Body of pancreas (tissue), 4 donors: ENCODE measurements around the gene VWF. TPM values are rescaled to one million over a fixed set of nuclear protein-coding genes. Genes with fewer than 3 reads are reported as not detected.

ENCODE experiments used
- ATAC-seq: fragments of 150-250 bp; one replicate; pipeline ENCODE4 v1.9.1; 2016
- DNase-seq, 4 donors: peaks; one replicate each; pipeline ENCODE4 v3.0.0-alpha.2; 2019
- H3K27ac ChIP-seq, 4 donors: fragments of 200-600 bp; sonication (generic); 1 replicate in 3 of 4; 2 replicates in 1 of 4; pipeline versions ENCODE4 v1.5.1 to v1.6.1; 2016 to 2019; ENCODE audit warnings: mild to moderate bottlenecking in 1 of 4, mixed read lengths in 1 of 4, moderate library complexity in 1 of 4
- H3K27me3 ChIP-seq, 2 donors: fragments of 200-600 bp; sonication (generic); one replicate each; pipeline ENCODE4 v1.6.0; 2016; ENCODE audit warnings: mild to moderate bottlenecking in 1 of 2
- H3K36me3 ChIP-seq, 2 donors: fragments of 200-600 bp; sonication (generic); replicated peaks in 1 of 2; 2 replicates each; pipeline ENCODE4 v1.5.1; 2016; ENCODE audit warnings: low read depth in 2 of 2; ENCODE audit not compliant: insufficient read depth in 1 of 2
- H3K4me1 ChIP-seq: fragments of 200-600 bp; sonication (generic); one replicate; pipeline ENCODE4 v1.6.0; 2016
- H3K4me3 ChIP-seq, 2 donors: fragments of 200-600 bp; sonication (generic); 1 replicate in 1 of 2; 2 replicates in 1 of 2; pipeline ENCODE4 v1.5.1; 2016 to 2019
- H3K9me3 ChIP-seq, 3 donors: fragments of 200-600 bp; sonication (generic); 1 replicate in 2 of 3; 2 replicates in 1 of 3; pipeline ENCODE4 v1.5.1; 2016
- CTCF ChIP-seq, 7 experiments: fragments of 450-650 bp in 4 of 7; fragments of 200-600 bp in 3 of 7; sonication (generic) in 3 of 7; IDR thresholded peaks; one replicate each; pipeline ENCODE4 v1.5.1; 2016 to 2019; ENCODE audit warnings: antibody characterized with exemption in 7 of 7
- POLR2A ChIP-seq, 3 donors: fragments of 450-650 bp; IDR thresholded peaks; one replicate each; pipeline ENCODE4 v1.6.1; 2016; ENCODE audit warnings: antibody characterized with exemption in 3 of 3, mild to moderate bottlenecking in 2 of 3
- WGBS, 2 donors: methylation state at CpG; one replicate each; pipeline ENCODE4 v1.1.5; 2017; 5-methylcytosine and 5-hydroxymethylcytosine counted together
- intact Hi-C: fragments of 100-400 bp; cut with DNase I; formaldehyde crosslinking; loops from one replicate; pipeline ENCODE4 v1.15.1; 2023
- total RNA-seq, 2 donors: library from RNA; depleted of rRNA; stranded (reverse); fragments of >200 nt; gene quantifications; one replicate each; pipeline ENCODE4 v1.1.0, GENCODE V29; 2016

The VWF gene
- total RNA-seq, 2 donors from 2014 or later: 76.1 to 78.1 TPM

GRCh38 chr12:5985471-5985870, 139.0 kb downstream of the VWF start:
- ATAC-seq (no peak), DNase-seq (no peak)
- WGBS, 2 donors: 66 to 73% methylated on average over 3 to 8 of the region's 8 CpGs
- intact Hi-C loops: loop anchor here (5.0 kb wide), 2 partner anchors 57 to 302 kb away; no protein-coding TSS in a partner anchor
- Histone ChIP-seq H3K9me3 (no peaks in the 10 kb centered on the region), H3K27ac (no peak overlapping the region), H3K27me3 (no peaks in the 10 kb centered on the region), H3K4me1 (no peaks in the 10 kb centered on the region), H3K36me3 (no peaks in the 10 kb centered on the region), H3K4me3 (no peak overlapping the region)
- TF ChIP-seq POLR2A (IDR thresholded peaks at IDR 0.05) (no peak), CTCF (IDR thresholded peaks at IDR 0.05) (no peak)

GRCh38 chr12:5984873-5985272, 139.6 kb downstream of the VWF start:
- intact Hi-C loops: loop anchor here (5.0 kb wide), 2 partner anchors 57 to 302 kb away; no protein-coding TSS in a partner anchor
- 49 to 57% methylated on average over 9 of the region's 9 CpGs for WGBS, 2 donors

GRCh38 chr12:5982106-5982505, 142.4 kb downstream of the VWF start:
- Histone ChIP-seq H3K4me1 (no peaks in the 10 kb centered on the region), H3K27ac (no peak overlapping the region), H3K9me3 (no peaks in the 10 kb centered on the region), H3K36me3 (no peaks in the 10 kb centered on the region), H3K27me3 (no peaks in the 10 kb centered on the region), H3K4me3 (no peak overlapping the region)
- TF ChIP-seq POLR2A (IDR thresholded peaks at IDR 0.05) (no peak), CTCF (IDR thresholded peaks at IDR 0.05) (no peak)
- WGBS, 2 donors: 65 to 69% methylated on average over 4 of the region's 4 CpGs
- intact Hi-C loops: no loop called here
- no peak for DNase-seq
- ATAC-seq: no peak

More at GRCh38 chr12:5984873-5985272, 139.6 kb downstream of the VWF start:
- Histone ChIP-seq H3K4me1 (no peaks in the 10 kb centered on the region), H3K4me3 (no peak overlapping the region), H3K27me3 (no peaks in the 10 kb centered on the region), H3K36me3 (no peaks in the 10 kb centered on the region), H3K27ac (no peak overlapping the region), H3K9me3 (no peaks in the 10 kb centered on the region)
- no peak for DNase-seq
- ATAC-seq: no peak
- no peak for TF ChIP-seq POLR2A (IDR thresholded peaks at IDR 0.05)
- no peak for TF ChIP-seq CTCF (IDR thresholded peaks at IDR 0.05)

GRCh38 chr12:5977556-5977955, 146.9 kb downstream of the VWF start:
- ATAC-seq: no peak
- Histone ChIP-seq H3K4me3 (no peak overlapping the region), H3K36me3 (no peaks in the 10 kb centered on the region), H3K9me3 (no peaks in the 10 kb centered on the region), H3K27me3 (no peaks in the 10 kb centered on the region), H3K27ac (no peak overlapping the region), H3K4me1 (no peaks in the 10 kb centered on the region)
- WGBS, 2 donors: 75 to 78% methylated on average over 6 of the region's 6 CpGs
- TF ChIP-seq POLR2A (IDR thresholded peaks at IDR 0.05) (no peak), CTCF (IDR thresholded peaks at IDR 0.05) (no peak)
- no peak for DNase-seq
- intact Hi-C loops: no loop called here

- ATAC-seq (no peak), DNase-seq (no peak)
- TF ChIP-seq POLR2A (IDR thresholded peaks at IDR 0.05) (no peak), CTCF (IDR thresholded peaks at IDR 0.05) (no peak)
- Histone ChIP-seq H3K27me3 (no peaks in the 10 kb centered on the region), H3K4me1 (no peaks in the 10 kb centered on the region), H3K9me3 (no peaks in the 10 kb centered on the region), H3K4me3 (no peak overlapping the region), H3K36me3 (no peaks in the 10 kb centered on the region), H3K27ac (no peak overlapping the region)
- intact Hi-C loops: no loop called here
- 34 to 46% methylated on average over 6 of the region's 6 CpGs for WGBS, 2 donors
Observed at GRCh38 chr12:5976711-5977110, 147.8 kb downstream of the VWF start.
